ENCODE data around the gene KRTAP10-3.

GRCh38 chr21:44525391-44526095 is 33.1 kb downstream of the KRTAP10-3 start:
- TF ChIP-seq REST (IDR thresholded peaks at IDR 0.05; ENCODE audit: borderline replicate concordance) (no peak), REST (CRISPR knock-in tag; IDR thresholded peaks at IDR 0.05; ENCODE audit: low read depth) (no peak), FOXA3 (CRISPR knock-in tag; conservative IDR thresholded peaks at IDR 0.05 in 1 of 2, IDR thresholded peaks at IDR 0.05 in 1 of 2) (no peak)
